CD4-positive, alpha-beta T cell treated with Interleukin-1 beta for 1 hour (primary cell): ENCODE measurements around the gene SH2D7.

Experiments used
- DNase-seq, 2 donors: peaks; one replicate each; pipeline ENCODE4 v3.0.0-alpha.2; 2020 to 2022

SH2D7 gene

DNA sequence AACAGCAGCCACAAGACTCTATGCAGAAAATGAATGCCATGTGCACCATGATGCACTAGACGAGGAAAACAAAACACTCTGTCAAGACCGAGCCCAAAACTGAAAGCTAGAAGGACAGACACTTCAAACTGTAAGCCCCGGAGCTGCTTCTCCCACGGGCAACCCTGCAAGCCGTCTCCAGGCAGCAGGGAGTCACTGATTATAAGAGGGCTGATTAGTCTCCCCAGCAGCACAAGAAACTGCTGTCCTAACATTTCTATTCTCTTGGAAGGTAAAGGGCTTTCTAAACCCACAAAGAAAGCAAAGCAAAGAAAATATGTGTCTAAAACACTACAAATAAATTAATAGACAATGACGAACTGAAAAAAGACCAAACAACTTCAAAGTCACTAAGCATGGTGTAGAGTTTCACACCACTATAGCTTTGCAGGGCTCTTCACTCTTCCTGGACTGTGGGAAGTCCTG is 30.4 kb upstream of the SH2D7 start:
- DNase-seq: peak in 1 of 2 donors; percentile 60

DNA sequence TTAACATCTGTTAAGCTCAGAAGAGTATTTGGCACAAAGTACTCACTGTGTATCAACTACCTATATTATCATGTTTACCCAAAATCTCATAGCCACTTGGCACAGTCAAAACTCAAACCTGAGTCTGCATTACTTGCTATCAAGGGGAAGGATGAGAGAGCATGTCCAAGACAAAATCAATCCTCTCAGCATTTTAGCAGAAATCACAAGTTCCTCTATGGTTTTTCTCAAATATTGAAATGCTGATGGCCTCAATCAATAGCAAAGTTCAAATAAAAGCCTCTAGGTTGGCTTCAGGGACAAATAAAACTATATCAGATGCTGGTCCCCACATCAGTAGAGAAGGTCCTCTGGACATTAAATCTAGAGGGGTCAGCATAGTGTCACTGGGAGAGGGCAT is 29.1 kb upstream of the SH2D7 start:
- DNase-seq: no peak

GRCh38 chr15:78063970-78064385 is 28.4 kb upstream of the SH2D7 start:
- DNase-seq: no peak

- DNase-seq: no peak
Observed at GRCh38 chr15:78064544-78064943, 27.8 kb upstream of the SH2D7 start.

GRCh38 chr15:78065284-78065872 is 27.0 kb upstream of the SH2D7 start:
- peak in 1 of 2 donors; percentile 22 for DNase-seq

GRCh38 chr15:78065973-78066946 is 26.1 kb upstream of the SH2D7 start:
- no peak for DNase-seq

- DNase-seq: no peak
Observed at GRCh38 chr15:78067328-78068228, 24.8 kb upstream of the SH2D7 start.

DNA sequence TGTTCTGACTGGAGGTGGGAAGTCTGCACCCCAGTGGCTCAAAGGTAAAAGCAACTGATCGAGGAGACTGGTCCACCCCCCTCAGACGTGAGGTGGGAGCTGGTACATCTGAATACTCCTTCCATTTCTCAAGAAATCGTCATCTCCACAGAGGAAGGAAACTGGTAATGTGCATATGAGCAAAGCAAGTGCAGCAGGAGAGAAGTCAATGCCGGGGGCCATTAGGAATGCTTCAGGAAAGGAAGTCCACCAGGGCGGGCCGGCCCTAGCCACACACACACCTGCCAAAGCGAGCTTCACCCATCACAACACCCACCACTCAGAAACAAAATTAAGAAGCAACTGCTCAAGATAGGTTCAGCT is 23.3 kb upstream of the SH2D7 start:
- DNase-seq: no peak

GRCh38 chr15:78069462-78070029 is 22.8 kb upstream of the SH2D7 start:
- no peak for DNase-seq

- peak; percentile 43 to 48 for DNase-seq
Observed at GRCh38 chr15:78070049-78070700, 22.2 kb upstream of the SH2D7 start.

- DNase-seq: no peak
Observed at GRCh38 chr15:78071383-78071782, 21.0 kb upstream of the SH2D7 start.

DNA sequence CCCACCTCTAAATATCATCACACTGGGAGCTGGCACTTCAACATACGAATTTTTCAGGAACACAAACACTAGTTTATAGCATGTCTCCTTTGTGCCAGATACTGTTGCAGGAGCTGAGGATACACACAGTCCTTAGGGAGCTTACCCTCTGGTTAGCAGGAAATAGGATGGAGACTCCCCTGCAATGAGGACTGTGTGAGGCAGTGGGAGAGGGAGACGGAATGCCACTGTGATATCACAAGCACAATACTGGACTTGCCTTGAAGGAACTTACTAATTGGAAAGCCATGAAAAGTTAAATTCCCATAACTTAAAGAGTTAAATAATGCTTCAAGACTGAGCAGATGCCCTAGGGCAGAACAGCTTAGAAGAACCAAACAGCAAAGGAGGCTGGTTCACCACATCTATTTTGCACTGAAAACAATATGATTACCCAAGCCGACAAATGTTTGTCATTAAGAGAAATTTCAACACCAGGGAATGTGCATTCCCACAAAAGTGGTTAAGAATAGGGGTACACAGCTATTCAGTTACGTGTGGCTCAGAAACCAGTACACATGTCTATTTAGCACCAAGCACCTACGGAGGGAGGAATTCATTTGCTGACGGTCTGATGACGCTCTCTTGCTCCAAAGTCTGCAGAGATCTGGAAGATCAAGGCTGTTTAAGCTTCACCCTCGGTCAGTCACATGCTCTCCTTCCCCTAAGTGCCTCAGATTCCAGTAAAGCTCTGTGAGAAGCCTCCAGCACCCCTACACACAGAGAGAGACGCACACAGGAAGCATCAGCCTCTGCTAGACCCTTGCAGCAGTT is 20.1 kb upstream of the SH2D7 start:
- no peak for DNase-seq

GRCh38 chr15:78073046-78073787 is 19.1 kb upstream of the SH2D7 start:
- no peak for DNase-seq

- no peak for DNase-seq
Observed at GRCh38 chr15:78075490-78076230, 16.7 kb upstream of the SH2D7 start.

GRCh38 chr15:78076231-78077052 is 15.9 kb upstream of the SH2D7 start:
- no peak for DNase-seq

GRCh38 chr15:78077053-78077870 is 15.1 kb upstream of the SH2D7 start, which contains the start of gene TBC1D2B:
TBC1D2B (minus strand) TSS chr15:78077711; CDS start chr15:78077652, 59 bp downstream.
- DNase-seq: peak; percentile 63 to 74

GRCh38 chr15:78077871-78078210 is 14.5 kb upstream of the SH2D7 start:
- no peak for DNase-seq
